SKM-1 treated with dmso at 0.1 percent for 144 hours (cell line): ENCODE results near the gene TARBP2.
"Not testable (repeated sequence)": the region's sequence is repeated elsewhere in the genome, so short reads cannot be mapped to it uniquely, and the experiment has no call there.

Experiments used
- DNase-seq: peaks from one replicate; lab custom pipeline; 2025; ENCODE audit not compliant: unreplicated experiment; lab: John Stamatoyannopoulos, UW

Gene TARBP2

GRCh38 chr12:53474819-53475218 lies 26.3 kb upstream of the TARBP2 start:
- DNase-seq = no peak

GRCh38 chr12:53476769-53477209 lies 24.3 kb upstream of the TARBP2 start:
- DNase-seq = no peak

DNA sequence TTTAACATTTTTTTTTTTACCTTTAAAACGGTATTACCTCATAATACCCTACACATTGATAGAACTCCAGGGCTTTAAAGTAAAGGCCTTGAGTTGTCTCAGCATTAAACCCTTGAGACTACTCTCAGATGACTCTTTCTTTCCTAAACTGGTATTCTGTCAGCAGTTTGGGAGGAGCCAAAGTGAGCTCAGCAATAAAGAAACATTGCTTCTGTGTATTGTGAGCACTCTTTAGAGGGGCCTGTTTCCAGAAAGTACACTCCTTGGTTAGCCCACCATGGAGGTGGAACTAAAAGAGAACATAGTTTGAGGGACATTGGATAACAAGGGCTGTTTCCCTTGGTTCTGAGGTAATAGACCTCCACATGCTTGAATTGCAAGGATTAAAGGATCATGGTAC lies 22.2 kb upstream of the TARBP2 start:
- no peak for DNase-seq

- no peak for DNase-seq
Measured at GRCh38 chr12:53479331-53479730, 21.8 kb upstream of the TARBP2 start.

DNA sequence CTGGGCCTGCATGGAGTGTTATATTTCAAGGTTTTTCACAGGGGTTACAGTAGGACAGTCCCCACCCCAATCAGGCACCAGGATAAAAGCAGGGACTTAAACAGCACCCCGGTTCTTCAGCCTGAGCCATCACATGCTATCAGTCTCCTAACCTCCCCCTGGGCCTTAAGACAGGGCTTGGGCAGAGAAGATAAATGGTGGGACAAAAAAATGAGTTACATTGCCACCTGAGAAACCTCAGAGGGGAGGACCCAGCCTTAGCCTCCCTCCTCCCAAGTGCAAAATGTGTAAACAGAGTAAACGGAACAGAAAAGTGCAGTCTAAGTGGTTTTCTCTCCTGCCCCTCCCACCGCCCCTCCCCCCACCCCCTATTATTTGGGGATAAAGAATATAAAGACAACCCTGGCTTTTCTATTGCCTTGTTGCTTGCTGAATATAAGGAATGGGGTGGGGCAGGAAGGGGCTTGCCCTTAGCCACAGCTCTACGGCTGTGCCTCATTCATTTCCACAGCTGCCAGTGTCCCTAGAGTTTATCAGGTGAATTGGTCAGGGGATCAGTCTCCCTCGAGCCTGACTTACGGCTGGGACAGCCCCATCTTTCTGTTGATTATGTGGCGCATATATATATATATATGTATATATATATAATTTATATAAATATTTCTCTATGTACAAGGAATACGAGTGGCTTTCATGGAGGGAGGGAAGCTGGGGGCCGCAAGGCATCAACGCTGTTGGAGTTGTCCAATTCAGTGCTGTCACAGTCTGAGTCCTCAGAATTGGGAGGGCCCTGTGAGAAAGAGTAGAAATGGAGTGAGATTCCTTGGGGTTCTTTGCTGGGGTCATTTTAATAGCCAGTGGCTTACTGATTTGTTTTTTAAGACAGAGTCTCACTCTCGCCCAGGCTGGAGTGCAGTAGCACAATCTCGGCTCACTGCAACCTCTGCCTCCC lies 20.3 kb upstream of the TARBP2 start:
- DNase-seq = no peak

DNA sequence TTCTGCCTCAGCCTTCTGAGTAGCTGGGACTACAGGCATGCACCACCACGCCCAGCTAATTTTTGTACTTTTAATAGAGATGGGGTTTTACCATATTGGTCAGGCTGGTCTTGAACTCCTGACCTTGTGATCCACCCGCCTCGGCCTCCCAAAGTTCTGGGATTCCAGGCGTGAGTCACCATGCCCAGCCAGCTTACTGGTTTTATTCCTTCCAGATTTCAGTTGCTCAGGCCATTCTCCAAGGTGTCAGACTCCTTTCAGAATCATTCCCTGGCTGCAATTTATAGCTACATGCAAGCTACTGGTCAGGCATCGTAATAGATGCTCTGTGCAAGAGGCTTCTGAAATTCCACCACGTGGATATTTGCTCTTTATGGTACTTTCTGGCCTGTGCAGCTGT lies 19.6 kb upstream of the TARBP2 start:
- not testable (repeated sequence) for DNase-seq

GRCh38 chr12:53481939-53482586 lies 19.0 kb upstream of the TARBP2 start:
- DNase-seq = no peak

DNA sequence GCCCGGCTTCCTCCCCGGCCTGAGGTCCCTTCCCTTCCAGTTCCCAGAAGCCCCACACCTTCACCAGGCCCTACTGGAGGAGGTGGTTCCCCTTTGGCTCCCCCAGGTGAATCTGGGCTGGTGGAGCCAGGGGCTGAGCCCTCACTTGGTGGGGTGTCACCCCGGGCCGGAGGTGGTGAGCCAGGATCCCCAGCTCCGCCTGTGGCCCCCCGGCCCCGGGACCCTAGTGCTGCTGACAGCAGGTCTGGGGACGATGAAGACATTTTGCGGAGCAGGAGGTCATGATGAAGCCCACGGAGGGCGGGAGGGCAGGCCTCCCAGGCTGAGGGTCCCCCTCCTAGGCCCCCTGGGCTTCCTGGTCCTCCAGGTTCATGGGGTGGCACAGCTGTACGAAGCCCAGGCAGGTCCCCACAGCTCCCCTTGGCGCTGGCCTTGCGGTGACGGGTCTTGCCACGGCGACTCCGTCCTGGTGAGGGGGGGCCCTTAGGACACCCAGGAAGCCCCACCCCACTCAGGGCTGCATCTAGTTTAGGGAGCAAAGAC lies 18.4 kb upstream of the TARBP2 start:
- DNase-seq = no peak

GRCh38 chr12:53483225-53483978 lies 17.7 kb upstream of the TARBP2 start:
- no peak for DNase-seq

DNA sequence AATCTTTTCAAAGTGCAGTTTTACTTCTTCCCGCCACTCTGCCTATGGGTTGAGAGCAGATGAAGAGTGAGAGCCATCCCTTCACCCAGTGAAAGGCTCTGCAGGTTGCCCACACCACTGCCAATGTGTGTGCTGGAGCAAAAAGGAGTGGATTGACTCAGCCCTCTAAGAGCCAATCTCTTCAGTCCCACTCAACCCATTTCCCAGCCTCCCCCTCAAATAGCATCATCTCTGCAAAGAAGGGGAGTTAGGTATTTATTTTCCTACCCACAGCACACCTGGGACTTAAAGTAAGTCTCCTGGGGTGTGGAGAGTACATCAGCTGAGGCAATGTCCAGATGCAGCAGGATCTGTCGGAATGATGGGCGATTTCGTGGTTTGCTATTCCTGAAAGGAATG lies 17.1 kb upstream of the TARBP2 start:
- DNase-seq = no peak

DNA sequence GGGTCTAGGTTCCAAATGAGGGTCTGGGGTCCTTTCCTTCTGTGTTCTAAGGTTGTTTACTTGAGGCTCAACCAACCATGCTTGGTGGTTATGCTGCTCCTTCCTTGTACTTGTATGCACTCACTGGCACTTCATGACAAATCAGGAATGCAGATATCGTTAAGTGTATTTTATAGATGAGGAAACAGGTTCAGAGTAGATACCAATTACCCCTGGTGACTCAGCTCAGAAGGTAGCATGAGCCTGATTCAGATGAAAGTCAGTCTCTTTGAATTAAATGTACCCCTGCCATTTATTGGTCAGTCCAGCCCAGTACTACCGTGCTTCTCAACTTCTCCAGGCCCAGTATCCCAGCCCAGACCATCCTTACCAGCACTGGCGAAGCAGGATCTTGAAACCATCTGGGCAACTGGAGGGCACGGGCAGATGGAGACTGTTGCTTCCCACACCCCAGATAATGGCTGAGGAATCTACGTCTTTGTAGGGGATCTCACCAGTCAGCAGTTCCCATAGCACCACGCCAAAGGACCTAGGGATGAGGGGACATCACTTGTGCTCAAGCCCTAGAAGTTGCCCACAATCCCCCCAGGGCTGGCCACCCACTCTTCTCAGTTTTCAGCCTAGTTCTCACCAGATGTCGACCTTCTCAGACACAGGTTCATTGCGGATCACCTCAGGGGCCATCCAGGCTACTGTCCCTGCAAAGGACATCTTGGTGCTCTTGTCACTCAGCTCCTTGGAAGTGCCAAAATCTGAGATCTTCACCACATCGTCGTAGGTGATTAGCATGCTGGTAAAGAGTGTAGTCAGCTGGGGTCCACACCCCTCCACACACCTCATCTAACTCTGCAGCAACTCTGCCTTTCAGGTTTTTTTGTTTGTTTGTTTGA lies 16.2 kb upstream of the TARBP2 start:
- DNase-seq = no peak

GRCh38 chr12:53485955-53486735 lies 14.9 kb upstream of the TARBP2 start:
- DNase-seq = no peak

DNA sequence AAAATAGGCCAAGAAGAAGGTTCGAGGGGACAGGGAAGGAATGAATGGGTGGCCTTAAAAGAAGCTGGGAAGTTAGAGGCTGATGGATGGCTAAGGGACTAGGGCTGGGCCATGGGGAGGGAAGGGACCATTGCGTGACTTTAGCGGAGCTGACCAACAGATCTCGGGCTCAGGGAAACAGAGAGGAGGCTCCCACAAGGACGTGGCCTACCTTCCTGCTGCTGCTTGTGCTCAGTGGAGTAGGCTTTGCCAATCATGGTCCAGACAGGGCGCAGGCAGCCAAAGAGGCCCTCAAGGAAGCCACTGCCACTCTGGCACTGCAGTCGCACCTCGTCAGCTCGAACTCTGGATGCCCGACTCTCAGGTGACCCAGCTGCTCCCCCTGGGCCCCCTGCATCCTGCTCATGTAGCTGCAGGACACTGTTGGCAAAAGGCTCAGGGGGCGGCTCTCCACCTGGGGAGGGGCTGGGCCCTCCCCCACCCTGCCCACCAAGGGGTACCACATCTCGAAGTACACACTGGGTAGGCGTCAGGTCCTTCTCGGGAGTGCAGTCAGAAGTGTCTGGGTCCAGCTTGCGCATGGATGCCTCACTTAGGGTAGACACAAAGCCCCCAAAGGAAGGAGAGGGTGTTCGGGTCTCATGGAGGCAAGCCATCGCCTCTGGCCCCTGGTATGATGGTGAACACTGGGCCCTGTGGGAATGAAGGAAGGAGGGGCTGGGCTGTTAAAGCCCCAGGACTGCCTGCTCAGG lies 14.2 kb upstream of the TARBP2 start:
- DNase-seq = no peak

DNA sequence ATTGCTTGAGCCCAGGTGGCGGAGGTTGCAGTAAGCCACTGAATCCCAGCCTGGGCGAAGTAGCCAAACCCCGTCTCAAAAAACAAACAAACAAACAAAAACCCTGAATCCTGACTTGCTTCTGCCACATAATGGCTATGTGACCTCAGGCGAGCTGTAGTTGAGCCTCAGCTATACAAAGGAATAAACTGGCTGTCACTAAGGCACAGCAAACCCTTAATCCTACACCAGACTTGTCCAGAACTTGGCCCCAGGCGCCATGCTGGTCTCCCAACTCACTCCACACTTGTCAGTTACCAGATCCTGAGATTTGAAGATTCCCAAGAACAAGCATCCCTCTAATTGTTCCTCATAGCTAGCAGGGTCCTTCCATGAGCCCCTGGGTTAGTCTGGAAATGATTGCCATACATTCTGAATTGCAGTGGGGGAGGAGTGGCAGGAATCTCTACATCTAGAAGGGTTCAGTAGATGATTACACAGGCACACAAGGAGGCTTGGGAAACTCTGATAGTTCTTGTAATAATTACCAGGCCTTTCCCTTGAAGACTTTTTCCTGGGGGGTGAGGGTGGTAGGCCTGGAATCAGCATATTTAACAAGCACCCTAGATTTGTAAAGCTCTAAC lies 11.7 kb upstream of the TARBP2 start:
- no peak for DNase-seq

DNA sequence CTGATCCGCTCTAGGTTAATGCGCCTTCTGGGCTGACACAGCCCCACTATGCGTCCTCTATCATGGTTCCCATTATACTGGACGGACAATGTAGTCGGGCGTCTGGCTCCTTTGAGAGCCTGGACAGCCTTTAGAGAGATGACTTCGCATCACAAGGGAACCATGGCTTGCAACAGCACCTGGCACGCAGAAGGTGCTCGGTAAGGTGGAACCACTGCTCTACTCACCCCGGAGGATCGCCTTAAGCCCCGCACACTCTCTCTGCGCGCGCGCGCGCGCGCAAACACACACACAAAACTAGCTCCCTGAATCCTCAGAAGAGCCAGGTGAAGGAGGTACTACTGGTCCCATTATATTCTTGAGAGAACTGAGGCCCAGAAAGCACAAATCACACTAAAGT lies 8.9 kb upstream of the TARBP2 start:
- DNase-seq = no peak

DNA sequence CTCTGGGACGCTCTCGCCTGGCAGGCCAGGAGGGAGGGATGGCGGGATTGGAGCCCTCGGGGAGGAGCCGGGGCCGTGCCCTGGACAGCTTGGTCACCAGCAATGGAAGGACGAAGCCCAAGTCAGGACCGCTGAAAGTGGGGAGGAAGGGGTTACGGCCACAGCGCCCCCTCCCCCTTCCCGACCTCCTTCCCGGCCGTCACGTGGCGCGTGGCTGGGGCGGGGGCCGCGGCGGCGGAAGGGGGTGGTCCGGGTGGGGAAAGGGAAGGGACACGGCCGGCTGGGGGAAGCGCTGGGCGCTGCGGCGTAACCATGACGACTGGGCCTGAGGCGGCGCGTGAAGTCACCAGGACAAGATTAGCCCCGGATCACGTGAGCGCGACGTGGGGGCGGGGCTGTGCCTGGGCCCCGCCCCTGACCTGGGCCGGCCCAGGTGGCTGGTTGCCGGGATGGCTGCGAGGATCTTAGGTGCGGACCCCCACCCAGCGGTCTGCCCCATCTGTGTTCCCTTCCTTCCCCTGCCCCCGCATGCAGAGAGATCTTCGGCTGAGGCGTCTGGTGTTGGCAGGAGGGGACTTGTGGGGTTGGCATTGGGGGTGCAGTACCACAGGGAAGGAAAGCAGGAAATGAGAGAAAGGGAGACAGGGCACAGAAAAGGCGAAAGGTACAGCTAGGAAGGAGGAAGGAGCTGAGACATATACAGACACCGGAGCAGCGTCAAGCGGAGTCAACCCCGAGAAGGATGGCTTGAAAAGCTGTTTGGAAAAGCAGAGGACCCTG lies 8.1 kb upstream of the TARBP2 start:
- peak; percentile 63 for DNase-seq

GRCh38 chr12:53493610-53494391 lies 7.3 kb upstream of the TARBP2 start:
- no peak for DNase-seq
